NCI-H2227 treated with DMSO at 0.1 percent for 48 hours (cell line): ENCODE data around the gene SMG1.
A peak's percentile ranks its signal among the peaks of the same experiment; 100 is the strongest.
"Not testable (repeated sequence)": the region's sequence is repeated elsewhere in the genome, so short reads cannot be mapped to it uniquely, and the experiment has no call there.

Source experiments
- DNase-seq: peaks from one replicate; lab custom pipeline; 2025; lab: John Stamatoyannopoulos, UW

SMG1 gene

GRCh38 chr16:18925986-18926865, at the start of gene SMG1:
SMG1 (minus strand) TSS chr16:18926408; CDS start chr16:18926041, 367 bp downstream.
- peak; percentile 93 for DNase-seq

GRCh38 chr16:18975109-18975508, 48.9 kb upstream of the SMG1 start:
- DNase-seq, result no peak

GRCh38 chr16:18969855-18970240, 43.6 kb upstream of the SMG1 start:
- no peak for DNase-seq

- peak; percentile 90 for DNase-seq
Observed at GRCh38 chr16:18969050-18969854, 43.0 kb upstream of the SMG1 start.

GRCh38 chr16:18966791-18967190, 40.6 kb upstream of the SMG1 start:
- DNase-seq, result no peak

GRCh38 chr16:18965555-18965954, 39.3 kb upstream of the SMG1 start:
- DNase-seq, result no peak

GRCh38 chr16:18959031-18959505, 32.9 kb upstream of the SMG1 start:
- no peak for DNase-seq

GRCh38 chr16:18958621-18959029, 32.4 kb upstream of the SMG1 start:
- peak; percentile 75 for DNase-seq

- DNase-seq, result not testable (repeated sequence)
Observed at GRCh38 chr16:18956658-18957241, 30.5 kb upstream of the SMG1 start.

- peak; percentile 18 for DNase-seq
Observed at GRCh38 chr16:18955874-18956580, 29.8 kb upstream of the SMG1 start.

- DNase-seq, result no peak
Observed at GRCh38 chr16:18953547-18953946, 27.3 kb upstream of the SMG1 start.

GRCh38 chr16:18950469-18951185, 24.4 kb upstream of the SMG1 start:
- no peak for DNase-seq

- DNase-seq, result no peak
Observed at GRCh38 chr16:18948372-18949020, 22.3 kb upstream of the SMG1 start.

- no peak for DNase-seq
Observed at GRCh38 chr16:18945233-18945632, 19.0 kb upstream of the SMG1 start.

- no peak for DNase-seq
Observed at GRCh38 chr16:18943414-18943813, 17.2 kb upstream of the SMG1 start.

- no peak for DNase-seq
Observed at GRCh38 chr16:18942061-18942460, 15.9 kb upstream of the SMG1 start.

GRCh38 chr16:18941471-18941870, 15.3 kb upstream of the SMG1 start:
- no peak for DNase-seq

GRCh38 chr16:18938986-18939385, 12.8 kb upstream of the SMG1 start:
- no peak for DNase-seq

- DNase-seq, result no peak
Observed at GRCh38 chr16:18937390-18937789, 11.2 kb upstream of the SMG1 start.

GRCh38 chr16:18936727-18937340, 10.6 kb upstream of the SMG1 start:
- DNase-seq, result no peak
